Astrocyte of the cerebellum (primary cell): ENCODE measurements around the gene FUT6.

Experiments used
- DNase-seq: peaks from one replicate; pipeline ENCODE4 v3.0.0-alpha.2; 2011; ENCODE audit warnings: low read depth
- H3K4me3 ChIP-seq: 2 replicates; pipeline ENCODE4 v1.5.1; 2011; ENCODE audit warnings: mild to moderate bottlenecking, low read depth, low read length, moderate library complexity
- in situ Hi-C: cut with HindIII; loops from 2 replicates; pipeline ENCODE4 v1.10.0; 2017; ENCODE audit warnings: low sequenced_read_pairs
- TF ChIP-seq, protein P1 (sequence below): IDR thresholded peaks from 2 replicates; pipeline ENCODE4 v1.5.1; 2012; ENCODE audit warnings: low read length, low read depth, moderate library complexity, mild to moderate bottlenecking; ENCODE audit errors: missing control alignments

The FUT6 gene

DNA sequence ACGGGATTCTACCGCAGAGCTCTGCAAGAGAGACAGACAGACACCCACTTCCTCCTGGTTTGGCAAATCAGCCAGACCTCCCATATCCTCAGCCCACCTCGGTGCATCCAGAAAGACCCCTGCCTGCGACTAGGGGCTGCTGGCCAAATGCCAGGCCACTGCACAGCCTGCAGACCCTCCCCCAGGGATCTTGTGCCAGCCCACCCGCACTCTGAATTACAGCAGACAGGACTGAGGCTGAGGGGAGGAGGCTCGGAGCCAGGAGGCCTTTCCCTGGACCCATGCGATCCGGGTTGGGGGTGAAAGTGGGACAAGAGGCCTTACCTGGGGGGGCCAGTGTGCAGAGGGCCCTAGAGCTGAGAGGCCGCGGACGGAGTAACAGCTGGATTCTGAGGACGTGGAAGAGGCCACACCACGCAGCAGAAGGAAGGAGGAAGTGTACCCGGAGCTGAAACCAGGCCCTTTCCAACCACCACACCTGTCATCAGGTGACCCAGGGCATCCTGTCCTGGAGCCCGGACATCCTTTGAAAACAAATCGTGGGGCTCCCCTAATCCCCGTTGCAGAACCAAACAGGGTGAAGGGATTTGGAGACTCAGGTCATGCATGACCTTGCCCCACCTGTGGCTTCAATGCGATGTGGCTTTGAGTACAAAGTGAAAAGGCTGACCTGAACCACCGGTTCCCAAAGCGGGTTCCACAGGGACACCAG, 993 bp downstream of the FUT6 start:
- H3K4me3 ChIP-seq = no peak overlapping the region
- DNase-seq = no peak
- TF ChIP-seq, protein P1, sequence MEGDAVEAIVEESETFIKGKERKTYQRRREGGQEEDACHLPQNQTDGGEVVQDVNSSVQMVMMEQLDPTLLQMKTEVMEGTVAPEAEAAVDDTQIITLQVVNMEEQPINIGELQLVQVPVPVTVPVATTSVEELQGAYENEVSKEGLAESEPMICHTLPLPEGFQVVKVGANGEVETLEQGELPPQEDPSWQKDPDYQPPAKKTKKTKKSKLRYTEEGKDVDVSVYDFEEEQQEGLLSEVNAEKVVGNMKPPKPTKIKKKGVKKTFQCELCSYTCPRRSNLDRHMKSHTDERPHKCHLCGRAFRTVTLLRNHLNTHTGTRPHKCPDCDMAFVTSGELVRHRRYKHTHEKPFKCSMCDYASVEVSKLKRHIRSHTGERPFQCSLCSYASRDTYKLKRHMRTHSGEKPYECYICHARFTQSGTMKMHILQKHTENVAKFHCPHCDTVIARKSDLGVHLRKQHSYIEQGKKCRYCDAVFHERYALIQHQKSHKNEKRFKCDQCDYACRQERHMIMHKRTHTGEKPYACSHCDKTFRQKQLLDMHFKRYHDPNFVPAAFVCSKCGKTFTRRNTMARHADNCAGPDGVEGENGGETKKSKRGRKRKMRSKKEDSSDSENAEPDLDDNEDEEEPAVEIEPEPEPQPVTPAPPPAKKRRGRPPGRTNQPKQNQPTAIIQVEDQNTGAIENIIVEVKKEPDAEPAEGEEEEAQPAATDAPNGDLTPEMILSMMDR = no peak
- in situ Hi-C loops = no loop called here

DNA sequence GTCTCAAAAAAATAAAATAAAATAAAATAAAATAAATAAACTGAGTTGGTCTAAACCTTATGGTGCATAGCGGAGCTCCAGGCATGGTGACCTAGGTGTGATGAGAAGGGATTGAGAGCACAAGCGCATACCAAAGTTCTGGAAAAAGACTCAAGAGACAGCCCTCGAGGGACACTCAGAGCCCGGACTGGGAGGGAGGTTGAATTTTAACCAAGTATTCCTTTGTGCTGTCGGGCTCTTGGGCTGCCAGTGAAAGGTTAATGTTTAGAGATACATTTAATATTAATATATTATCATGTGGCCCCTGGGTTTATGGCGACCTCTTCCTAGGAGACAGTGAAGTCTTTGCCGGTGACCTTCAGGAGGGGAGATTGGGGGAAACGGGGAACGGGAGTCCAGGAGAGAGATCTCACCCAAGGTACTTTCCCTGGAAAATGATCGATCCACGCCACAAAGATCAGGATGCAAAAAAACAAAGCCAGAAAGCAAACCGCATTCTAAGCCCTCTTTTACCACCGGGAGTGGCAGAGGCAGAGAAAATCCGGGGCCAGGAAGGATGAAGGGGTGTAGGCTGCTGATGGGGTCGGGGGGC, 1.6 kb downstream of the FUT6 start:
- H3K4me3 ChIP-seq = no peak overlapping the region
- TF ChIP-seq, protein P1 = no peak
- no peak for DNase-seq
- in situ Hi-C loops = no loop called here

DNA sequence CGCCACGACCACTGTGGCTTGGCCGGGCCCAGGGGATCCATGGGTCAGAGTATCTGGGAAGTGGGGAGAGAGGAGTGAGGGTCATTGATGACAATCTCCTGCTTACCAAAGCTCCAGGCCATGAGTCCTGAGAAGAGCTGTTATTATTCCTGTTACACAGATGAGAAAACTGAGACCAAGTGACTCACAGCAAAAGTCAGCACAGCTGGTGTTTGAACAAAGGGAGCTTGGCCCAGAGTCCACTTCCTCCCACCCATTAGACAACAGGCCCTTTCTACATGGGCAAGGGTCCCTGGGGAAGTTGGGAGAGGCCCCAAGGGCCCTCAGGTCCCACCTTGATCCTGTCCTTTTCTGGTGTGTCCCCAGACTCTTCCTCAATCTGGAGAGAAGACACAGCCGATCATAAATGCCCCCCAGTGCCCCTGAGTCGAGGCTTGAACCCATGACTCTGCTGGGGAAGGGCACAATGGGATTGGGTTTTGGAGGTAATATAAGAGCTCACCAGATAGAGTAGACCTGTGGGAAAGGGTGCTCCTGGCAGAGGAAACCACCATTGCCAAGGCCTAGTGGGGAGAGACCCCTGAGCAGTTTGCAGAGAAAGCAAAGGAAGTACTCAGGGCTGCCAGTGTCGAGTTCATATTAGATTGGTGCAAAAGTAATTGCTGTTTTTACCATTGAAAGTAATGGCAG, 6.8 kb downstream of the FUT6 start:
- TF ChIP-seq, protein P1 = no peak

DNA sequence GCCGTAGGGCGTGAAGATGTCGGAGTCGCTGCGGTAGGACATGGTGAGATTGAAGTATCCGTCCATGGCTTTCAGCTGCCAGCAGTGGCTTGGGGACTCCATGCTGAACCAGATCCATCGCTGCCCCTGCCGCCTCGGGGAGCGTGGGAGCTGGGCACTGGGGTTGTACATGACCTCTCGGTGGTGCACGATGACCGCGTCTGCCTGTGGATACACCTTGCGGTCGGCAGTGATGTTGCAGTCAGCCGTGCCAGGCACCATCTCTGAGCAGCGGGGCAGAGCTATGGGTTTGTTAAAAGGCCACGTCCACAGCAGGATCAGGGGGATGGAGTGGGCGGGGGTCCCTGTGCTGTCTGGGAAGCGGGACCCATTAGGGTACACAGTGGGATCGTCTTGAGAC, 7.4 kb downstream of the FUT6 start:
- in situ Hi-C loops = no loop called here
- TF ChIP-seq, protein P1 = no peak
- no peak overlapping the region for H3K4me3 ChIP-seq
- DNase-seq = no peak

More for the DNA sequence above, 6.8 kb downstream of the FUT6 start:
- H3K4me3 ChIP-seq = no peak overlapping the region
- no peak for DNase-seq
- in situ Hi-C loops = no loop called here

DNA sequence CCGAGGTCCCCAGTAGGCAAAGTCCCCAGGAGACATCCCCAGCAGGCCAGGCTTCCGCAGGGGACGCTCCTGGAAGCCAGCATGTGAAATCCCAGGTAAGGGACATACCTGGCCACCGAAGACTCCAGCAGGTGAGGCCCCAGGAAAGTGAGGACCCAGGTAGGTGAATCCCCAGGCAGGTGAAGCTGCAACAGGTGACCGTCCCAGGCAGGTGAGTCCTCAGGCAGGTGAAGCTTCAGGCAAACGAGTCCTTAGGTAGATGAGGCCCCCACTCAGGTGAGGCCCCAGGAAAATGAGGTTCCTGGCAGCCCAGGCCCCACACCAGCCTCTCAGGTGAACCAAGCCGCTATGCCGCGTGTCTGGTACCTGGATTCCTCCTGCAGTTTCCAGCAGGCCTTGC, 8.3 kb downstream of the FUT6 start:
- H3K4me3 ChIP-seq = no peak overlapping the region
- TF ChIP-seq, protein P1 = no peak
- DNase-seq = no peak
- in situ Hi-C loops = no loop called here

DNA sequence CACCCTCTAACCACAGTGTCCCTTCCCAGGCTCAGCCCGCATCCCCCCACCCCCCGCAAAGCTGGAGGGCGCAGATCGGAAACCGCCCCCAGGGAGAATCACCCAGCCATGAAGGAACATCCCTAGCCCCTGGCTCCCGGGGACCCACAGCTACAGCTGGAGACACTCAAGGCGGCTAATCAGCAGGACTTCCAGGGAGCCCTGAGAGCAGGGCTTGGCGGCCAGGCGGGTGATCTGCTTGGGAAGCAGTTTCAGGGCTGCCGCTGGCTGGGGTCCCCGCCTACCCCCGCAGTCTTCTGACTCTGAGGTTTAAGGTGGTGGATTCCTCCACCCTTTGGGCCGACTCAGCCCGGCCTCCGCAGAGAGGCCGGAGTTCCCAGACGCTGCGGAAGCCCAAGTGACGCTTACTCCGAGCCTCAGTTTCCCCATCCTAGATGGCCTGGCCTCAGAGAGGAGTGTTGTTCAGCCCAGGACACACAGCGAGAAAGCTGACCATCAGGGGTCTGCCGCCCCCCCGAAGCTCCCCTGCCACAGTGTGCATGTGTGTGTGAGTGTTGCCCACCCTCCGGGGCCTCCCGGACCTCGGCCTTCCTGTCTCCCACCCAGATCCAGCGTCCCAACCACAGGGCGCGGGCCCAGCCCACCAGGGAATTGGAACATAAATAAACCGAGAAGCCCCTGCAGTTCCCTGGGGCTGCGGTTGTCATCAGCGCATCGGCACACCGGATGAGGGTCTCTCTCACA, 9.8 kb downstream of the FUT6 start:
- no peak overlapping the region for H3K4me3 ChIP-seq
- in situ Hi-C loops = no loop called here
- no peak for DNase-seq
- TF ChIP-seq, protein P1 = no peak
